Kidney (tissue), 14 donors: ENCODE measurements around the gene ERVW-1. TPM values are rescaled to one million over a fixed set of nuclear protein-coding genes. Genes with fewer than 3 reads are reported as not detected.

Experiments
- DNase-seq, 5 donors: peaks; one replicate each; pipeline ENCODE4 v3.0.0-alpha.2; 2013 to 2020
- FAIRE-seq: peaks from 2 replicates; lab custom pipeline; 2012; peaks lifted over from hg19 to GRCh38; lab: Jason Lieb, UNC
- H3K27ac ChIP-seq, 2 donors: one replicate each; pipeline ENCODE4 v1.7.0; 2013; ENCODE audit warnings: low read depth in 2 of 2, low read length in 2 of 2, inconsistent platforms in 1 of 2
- H3K27me3 ChIP-seq: one replicate; pipeline ENCODE4 v1.7.1; 2013; ENCODE audit warnings: low read length, inconsistent platforms; ENCODE audit not compliant: control insufficient read depth, insufficient read depth
- H3K36me3 ChIP-seq, 3 donors: one replicate each; pipeline versions ENCODE4 v1.7.0 to v1.7.1; 2013; ENCODE audit warnings: low read length in 3 of 3, control low read depth in 1 of 3, inconsistent platforms in 1 of 3; ENCODE audit not compliant: insufficient read depth in 3 of 3, control insufficient read depth in 2 of 3
- H3K4me1 ChIP-seq, 3 donors: one replicate each; pipeline versions ENCODE4 v1.7.0 to v1.7.1; 2013; ENCODE audit warnings: low read length in 3 of 3, inconsistent platforms in 1 of 3, low read depth in 1 of 3; ENCODE audit not compliant: control insufficient read depth in 2 of 3, insufficient read depth in 2 of 3
- H3K4me3 ChIP-seq, 3 donors: one replicate each; pipeline versions ENCODE4 v1.7.0 to v1.8.1; 2013; ENCODE audit warnings: low read length in 3 of 3, control low read depth in 1 of 3, inconsistent platforms in 1 of 3
- H3K9ac ChIP-seq, 3 donors: one replicate each; pipeline versions ENCODE4 v1.7.0 to v1.7.1; 2013; ENCODE audit warnings: low read length in 3 of 3, control low read depth in 1 of 3, inconsistent platforms in 1 of 3
- H3K9me3 ChIP-seq, 3 donors: one replicate each; pipeline versions ENCODE4 v1.7.0 to v1.7.1; 2013; ENCODE audit warnings: low read length in 3 of 3, control low read depth in 1 of 3, inconsistent platforms in 1 of 3; ENCODE audit not compliant: control insufficient read depth in 2 of 3, insufficient read depth in 1 of 3
- intact Hi-C: fragments of 100-400 bp; cut with DNase I; formaldehyde crosslinking; loops from one replicate; pipeline ENCODE4 v1.11.1; 2022
- polyA plus RNA-seq: library from polyadenylated mRNA; stranded (reverse); fragments of 350-450 nt; fragmentation: Illumina TruSeq; extraction: RNeasy Lipid Tissue Mini Kit (QIAGEN cat#74804); gene quantifications from one replicate; pipeline ENCODE4 v1.2.3, GENCODE V29; 2014; ENCODE audit warnings: low read depth, low replicate concordance; ENCODE audit not compliant: insufficient read depth
- total RNA-seq: library from RNA; stranded (reverse); fragmentation: NEBNext Ultra II Directional; extraction: Animal tissue kit (Norgen Biotek cat#: 25700); gene quantifications from one replicate; pipeline ENCODE4 v1.2.1, GENCODE V29; 2021
- TF ChIP-seq, protein P1 (sequence below): IDR thresholded peaks from 3 replicates; pipeline ENCODE4 v1.5.1; 2012; ENCODE audit warnings: mild to moderate bottlenecking, moderate library complexity, borderline replicate concordance; ENCODE audit not compliant: insufficient read depth; ENCODE audit errors: extremely low read depth
- donor health status: control.
- donor health status: control.
- donor health status: control.
- donor health status: control.
- donor health status: control.
- donor health status: DM: yes; HTN: yes; CAD: no.
- donor health status: Normal renal cell carcinoma (clear cell type).

Gene ERVW-1
- total and polyA plus RNA-seq, 2 donors from 2014 or later: not detected

DNA sequence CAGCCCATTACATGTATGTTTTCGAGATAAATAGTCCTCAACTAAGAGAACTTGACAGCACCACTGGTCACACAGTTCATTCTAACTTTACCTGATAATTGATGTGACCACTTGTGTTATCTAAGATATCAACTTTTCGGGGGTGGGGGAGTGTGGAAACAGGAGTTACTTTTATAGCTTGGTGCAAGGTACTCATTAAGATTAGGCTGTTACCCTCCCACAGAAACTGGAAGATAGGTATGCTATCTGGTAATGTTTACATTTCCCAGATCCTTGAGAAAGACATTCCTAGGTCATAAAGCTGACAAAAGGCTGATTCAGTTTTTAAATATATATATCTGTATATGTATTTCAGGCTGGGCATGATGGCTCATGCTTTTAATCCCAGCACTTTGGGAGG is 11.1 kb downstream of the ERVW-1 start:
- Histone ChIP-seq H3K27me3 (no peaks in the 10 kb centered on the region), H3K36me3 (no peaks in the 10 kb centered on the region), H3K4me3 (no peak overlapping the region), H3K4me1 (peaks cover 0 to 1% (median 0%) of the 10 kb centered on the region in 3 donors), H3K9me3 (no peaks in the 10 kb centered on the region), H3K27ac (no peak overlapping the region), H3K9ac (no peak overlapping the region)
- TF ChIP-seq, protein P1, sequence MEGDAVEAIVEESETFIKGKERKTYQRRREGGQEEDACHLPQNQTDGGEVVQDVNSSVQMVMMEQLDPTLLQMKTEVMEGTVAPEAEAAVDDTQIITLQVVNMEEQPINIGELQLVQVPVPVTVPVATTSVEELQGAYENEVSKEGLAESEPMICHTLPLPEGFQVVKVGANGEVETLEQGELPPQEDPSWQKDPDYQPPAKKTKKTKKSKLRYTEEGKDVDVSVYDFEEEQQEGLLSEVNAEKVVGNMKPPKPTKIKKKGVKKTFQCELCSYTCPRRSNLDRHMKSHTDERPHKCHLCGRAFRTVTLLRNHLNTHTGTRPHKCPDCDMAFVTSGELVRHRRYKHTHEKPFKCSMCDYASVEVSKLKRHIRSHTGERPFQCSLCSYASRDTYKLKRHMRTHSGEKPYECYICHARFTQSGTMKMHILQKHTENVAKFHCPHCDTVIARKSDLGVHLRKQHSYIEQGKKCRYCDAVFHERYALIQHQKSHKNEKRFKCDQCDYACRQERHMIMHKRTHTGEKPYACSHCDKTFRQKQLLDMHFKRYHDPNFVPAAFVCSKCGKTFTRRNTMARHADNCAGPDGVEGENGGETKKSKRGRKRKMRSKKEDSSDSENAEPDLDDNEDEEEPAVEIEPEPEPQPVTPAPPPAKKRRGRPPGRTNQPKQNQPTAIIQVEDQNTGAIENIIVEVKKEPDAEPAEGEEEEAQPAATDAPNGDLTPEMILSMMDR: no peak
- intact Hi-C loops: no loop called here
- DNase-seq: no peak
- no peak for FAIRE-seq

GRCh38 chr7:92464515-92464914 is 13.2 kb downstream of the ERVW-1 start:
- H3K27ac ChIP-seq: no peak overlapping the region
- TF ChIP-seq, protein P1: no peak
- no peak overlapping the region for H3K4me3 ChIP-seq
- intact Hi-C loops: no loop called here
- DNase-seq: no peak
- no peaks in the 10 kb centered on the region for H3K36me3 ChIP-seq
- no peak overlapping the region for H3K9ac ChIP-seq
- H3K27me3 ChIP-seq: no peaks in the 10 kb centered on the region
- FAIRE-seq: no peak
- H3K4me1 ChIP-seq: peaks cover 0 to 2% (median 0%) of the 10 kb centered on the region in 3 donors
- H3K9me3 ChIP-seq: no peaks in the 10 kb centered on the region

GRCh38 chr7:92462560-92462959 is 15.2 kb downstream of the ERVW-1 start:
- Histone ChIP-seq H3K4me1 (peaks cover 0 to 2% (median 0%) of the 10 kb centered on the region in 3 donors), H3K9me3 (no peaks in the 10 kb centered on the region), H3K9ac (no peak overlapping the region), H3K27ac (no peak overlapping the region), H3K36me3 (peaks cover 0 to 5% (median 0%) of the 10 kb centered on the region in 3 donors), H3K27me3 (no peaks in the 10 kb centered on the region), H3K4me3 (no peak overlapping the region)
- TF ChIP-seq, protein P1: no peak
- intact Hi-C loops: no loop called here
- no peak for FAIRE-seq
- no peak for DNase-seq
